H1 (cell line): ENCODE measurements around the gene ACAP2. TPM values are rescaled to one million over a fixed set of nuclear protein-coding genes. Genes with fewer than 3 reads are reported as not detected.

Experiments used
- CTCF ChIA-PET: fragments of 300-600 bp; sonication (Branson Sonifier 250); formaldehyde crosslinking; loops from one replicate; lab custom pipeline; 2021; ENCODE audit not compliant: partially characterized antibody; lab: Charles Lee
- POLR2A ChIA-PET: fragments of 300-600 bp; sonication (Branson Sonifier 250); formaldehyde crosslinking; loops from one replicate; lab custom pipeline; 2021; ENCODE audit warnings: inconsistent platforms; ENCODE audit not compliant: partially characterized antibody; lab: Charles Lee
- DNase-seq, 2 experiments: peaks; one replicate each; pipeline versions ENCODE4 v3.0.0 to v3.0.0-alpha.2; 2010 to 2022; ENCODE audit warnings: low spot score in 2 of 2, low read depth in 1 of 2, mixed read lengths in 1 of 2
- FAIRE-seq: peaks from 2 replicates; lab custom pipeline; 2011; peaks lifted over from hg19 to GRCh38; lab: Jason Lieb, UNC
- H2AFZ ChIP-seq: 2 replicates; pipeline ENCODE4 v1.8.1; 2012; ENCODE audit warnings: low read length, inconsistent platforms
- H2AK5ac ChIP-seq: 2 replicates; pipeline ENCODE4 v1.6.1; 2013; ENCODE audit warnings: low read depth, low read length
- H2BK120ac ChIP-seq: replicated peaks from 2 replicates; pipeline ENCODE3; 2013; ENCODE audit warnings: low read depth, low read length, inconsistent platforms
- H2BK12ac ChIP-seq: 2 replicates; pipeline ENCODE4 v1.6.1; 2013; ENCODE audit warnings: low read depth, low read length
- H2BK15ac ChIP-seq: 2 replicates; pipeline ENCODE4 v1.6.1; 2013; ENCODE audit warnings: low read length
- H2BK20ac ChIP-seq: 2 replicates; pipeline ENCODE4 v1.6.1; 2013; ENCODE audit warnings: low read length
- H2BK5ac ChIP-seq: 2 replicates; pipeline ENCODE4 v1.6.1; 2013; ENCODE audit warnings: low read depth, low read length
- H3K14ac ChIP-seq: 2 replicates; pipeline ENCODE4 v1.6.1; 2013; ENCODE audit warnings: inconsistent platforms; ENCODE audit not compliant: insufficient read length
- H3K18ac ChIP-seq: 2 replicates; pipeline ENCODE4 v1.6.1; 2013; ENCODE audit warnings: low read length; ENCODE audit errors: extremely low read depth
- H3K23ac ChIP-seq: 2 replicates; pipeline ENCODE4 v1.6.1; 2013; ENCODE audit warnings: inconsistent platforms; ENCODE audit not compliant: insufficient read length
- H3K23me2 ChIP-seq: 2 replicates; pipeline ENCODE4 v1.6.1; 2013; ENCODE audit warnings: low read depth, low read length
- H3K27ac ChIP-seq: 2 replicates; pipeline ENCODE4 v1.6.1; 2011; ENCODE audit warnings: low read depth, low read length, inconsistent platforms
- H3K27me3 ChIP-seq, 4 experiments: replicated peaks in 1 of 4; 1 replicate in 1 of 4; 2 replicates in 3 of 4; pipeline versions ENCODE4 v1.6.1 to v1.8.1; 2011 to 2013; ENCODE audit warnings: low read length in 3 of 4, mild to moderate bottlenecking in 3 of 4, inconsistent platforms in 2 of 4, mixed read lengths in 2 of 4, moderate library complexity in 1 of 4; ENCODE audit not compliant: control insufficient read depth in 3 of 4, insufficient read depth in 3 of 4; ENCODE audit errors: extremely low read depth in 1 of 4
- H3K36me3 ChIP-seq, 4 experiments: 2 replicates each; pipeline versions ENCODE4 v1.6.1 to v1.8.1; 2011 to 2013; ENCODE audit warnings: mild to moderate bottlenecking in 4 of 4, low read length in 3 of 4, moderate library complexity in 2 of 4, control low read depth in 1 of 4, inconsistent platforms in 1 of 4; ENCODE audit not compliant: insufficient read depth in 4 of 4, control insufficient read depth in 2 of 4
- H3K4ac ChIP-seq: replicated peaks from 2 replicates; pipeline ENCODE3; 2013; ENCODE audit warnings: low read length, low read depth, mixed read lengths, inconsistent platforms; ENCODE audit not compliant: insufficient read length
- H3K4me1 ChIP-seq, 4 experiments: replicated peaks in 1 of 4; 1 replicate in 1 of 4; 2 replicates in 3 of 4; pipeline versions ENCODE4 v1.6.1 to v1.8.1; 2011 to 2013; ENCODE audit warnings: low read length in 3 of 4, inconsistent platforms in 2 of 4, mixed read lengths in 1 of 4; ENCODE audit not compliant: insufficient read depth in 4 of 4, control insufficient read depth in 3 of 4
- H3K4me2 ChIP-seq, 2 experiments: 2 replicates each; pipeline versions ENCODE4 v1.6.1 to v1.8.1; 2011 to 2013; ENCODE audit warnings: low read depth in 2 of 2, low read length in 2 of 2, control low read depth in 1 of 2, inconsistent platforms in 1 of 2, mild to moderate bottlenecking in 1 of 2; ENCODE audit not compliant: insufficient read depth in 1 of 2
- H3K4me3 ChIP-seq, 4 experiments: fragments of 200-600, 300-600 bp in 1 of 4; sonication (generic), shearing (Covaris generic), sonication (Bioruptor Twin) in 1 of 4; 2 replicates each; pipeline versions ENCODE4 v1.5.1 to v1.8.1; 2011 to 2016; ENCODE audit warnings: low read length in 4 of 4, low read depth in 3 of 4, control low read depth in 2 of 4, inconsistent platforms in 2 of 4, mild to moderate bottlenecking in 2 of 4, mixed read lengths in 1 of 4, moderate library complexity in 1 of 4; ENCODE audit not compliant: insufficient read depth in 2 of 4; ENCODE audit errors: extremely low read depth in 1 of 4
- H3K56ac ChIP-seq: replicated peaks from 2 replicates; pipeline ENCODE3; 2013; ENCODE audit warnings: low read depth, mild to moderate bottlenecking, mixed read lengths, low read length, inconsistent platforms; ENCODE audit not compliant: insufficient read length
- H3K79me1 ChIP-seq: 2 replicates; pipeline ENCODE4 v1.6.1; 2013; ENCODE audit warnings: low read depth, low read length, control low read depth
- H3K79me2 ChIP-seq, 2 experiments: 2 replicates each; pipeline versions ENCODE4 v1.6.1 to v1.8.1; 2012 to 2013; ENCODE audit warnings: low read length in 2 of 2, mild to moderate bottlenecking in 2 of 2, inconsistent platforms in 1 of 2; ENCODE audit not compliant: insufficient read depth in 2 of 2, control insufficient read depth in 1 of 2
- H3K9ac ChIP-seq, 4 experiments: replicated peaks in 1 of 4; 1 replicate in 1 of 4; 2 replicates in 3 of 4; pipeline versions ENCODE4 v1.6.1 to v1.8.1; 2011 to 2013; ENCODE audit warnings: low read depth in 3 of 4, low read length in 3 of 4, control low read depth in 2 of 4, mild to moderate bottlenecking in 2 of 4, moderate library complexity in 2 of 4, inconsistent platforms in 1 of 4; ENCODE audit errors: extremely low read depth in 1 of 4
- H3K9me3 ChIP-seq, 2 experiments: 2 replicates each; pipeline versions ENCODE4 v1.6.1 to v1.8.1; 2012 to 2013; ENCODE audit warnings: mild to moderate bottlenecking in 2 of 2, moderate library complexity in 2 of 2, control low read depth in 1 of 2, inconsistent platforms in 1 of 2, low read depth in 1 of 2, low read length in 1 of 2, mixed read lengths in 1 of 2; ENCODE audit not compliant: insufficient read depth in 2 of 2
- H4K20me1 ChIP-seq, 2 experiments: replicated peaks in 1 of 2; 2 replicates each; pipeline versions ENCODE3 to v1.8.1; 2011 to 2013; ENCODE audit warnings: inconsistent platforms in 2 of 2, low read length in 2 of 2, mild to moderate bottlenecking in 1 of 2; ENCODE audit not compliant: insufficient read depth in 2 of 2, control insufficient read depth in 1 of 2
- H4K5ac ChIP-seq: 2 replicates; pipeline ENCODE4 v1.6.1; 2013; ENCODE audit warnings: low read length, low read depth, mixed read lengths, inconsistent platforms; ENCODE audit not compliant: insufficient read length
- H4K8ac ChIP-seq: 2 replicates; pipeline ENCODE4 v1.8.0; 2013; ENCODE audit warnings: mild to moderate bottlenecking, moderate library complexity, low read length, inconsistent platforms; ENCODE audit not compliant: insufficient read depth; ENCODE audit errors: extremely low read depth
- H4K91ac ChIP-seq: replicated peaks from 2 replicates; pipeline ENCODE3; 2013; ENCODE audit warnings: low read length, mixed read lengths, inconsistent platforms; ENCODE audit not compliant: insufficient read length
- BRCA1 ChIP-seq: IDR thresholded peaks from 2 replicates; pipeline ENCODE4 v1.6.1; 2012; ENCODE audit warnings: low read depth, low read length, improper control_type of control experiment
- CTCF ChIP-seq, 3 experiments: IDR thresholded peaks; 1 replicate in 2 of 3; 2 replicates in 1 of 3; pipeline versions ENCODE4 v1.5.1 to v1.6.1; 2011; ENCODE audit warnings: low read length in 3 of 3, mild to moderate bottlenecking in 3 of 3, inconsistent platforms in 2 of 3, low read depth in 1 of 3, moderate library complexity in 1 of 3; ENCODE audit not compliant: insufficient read depth in 1 of 3; ENCODE audit errors: control extremely low read depth in 1 of 3
- HDAC2 ChIP-seq, 2 experiments: fragments of 300-600 bp in 1 of 2; sonication (generic) in 1 of 2; IDR thresholded peaks; 2 replicates each; pipeline ENCODE4 v1.6.1; 2011 to 2012; ENCODE audit warnings: low read depth in 2 of 2, low read length in 2 of 2, mild to moderate bottlenecking in 2 of 2, moderate library complexity in 2 of 2, borderline replicate concordance in 1 of 2, inconsistent platforms in 1 of 2
- POLR2AphosphoS5 ChIP-seq: IDR thresholded peaks from 2 replicates; pipeline ENCODE4 v1.6.1; 2011; ENCODE audit warnings: low read depth, low read length
- RXRA ChIP-seq: IDR thresholded peaks from 2 replicates; pipeline ENCODE4 v1.6.1; 2011; ENCODE audit warnings: low read depth, mild to moderate bottlenecking, low read length, moderate library complexity; ENCODE audit not compliant: insufficient read depth
- SIX5 ChIP-seq: IDR thresholded peaks from 2 replicates; pipeline ENCODE4 v1.6.1; 2011; ENCODE audit warnings: mild to moderate bottlenecking, low read depth, low read length
- SRF ChIP-seq: IDR thresholded peaks from 2 replicates; pipeline ENCODE4 v1.6.1; 2011; ENCODE audit warnings: mild to moderate bottlenecking, low read depth, low read length, moderate library complexity
- TAF7 ChIP-seq: optimal IDR thresholded peaks from 2 replicates; pipeline ENCODE3; 2011; ENCODE audit warnings: low read depth, mild to moderate bottlenecking, inconsistent platforms, low read length, moderate library complexity, borderline replicate concordance
- YY1 ChIP-seq: IDR thresholded peaks from 2 replicates; pipeline ENCODE4 v1.6.1; 2011; ENCODE audit warnings: low read depth, mild to moderate bottlenecking, low read length
- WGBS, 2 experiments: shearing (Covaris generic) in 1 of 2; methylation state at CpG; one replicate each; pipeline versions ENCODE4 v1.1.6 to v1.1.7; 2013 to 2015; ENCODE audit warnings: low lambda C conversion rate in 2 of 2, mixed read lengths in 2 of 2, inconsistent platforms in 1 of 2, low coverage in 1 of 2, missing lambda C conversion rate in 1 of 2; ENCODE audit not compliant: insufficient replicate concordance in 2 of 2, insufficient coverage in 1 of 2, insufficient read length in 1 of 2; ENCODE audit errors: extremely low coverage in 1 of 2, missing lambda C conversion rate in 1 of 2; 5-methylcytosine and 5-hydroxymethylcytosine counted together
- polyA plus RNA-seq, 7 experiments: library from polyadenylated mRNA; depleted of rRNA in 3 of 7; stranded (reverse) in 5 of 7; unstranded in 2 of 7; fragments of >200 nt in 5 of 7; fragments of 200-250 nt in 2 of 7; gene quantifications; 1 replicate in 5 of 7; 2 replicates in 1 of 7; 4 replicates in 1 of 7; pipeline versions ENCODE4 v1.2.1 to v1.2.3, GENCODE V29; 2011 to 2013; ENCODE audit warnings: missing spikeins in 2 of 7, mixed read lengths in 2 of 7
- total RNA-seq: library from RNA; stranded (reverse); fragmentation: NEBNext Ultra II Directional; extraction: Animal tissue kit (Norgen Biotek cat#: 25700); gene quantifications from 2 replicates; pipeline ENCODE4 v1.2.1, GENCODE V29; 2021

The ACAP2 gene
- total and polyA plus RNA-seq, 2 of the 8 experiments (the other 6 are each of a cell fraction or from before 2014, with no cell fraction given), result 7.7 to 37.3 TPM

DNA sequence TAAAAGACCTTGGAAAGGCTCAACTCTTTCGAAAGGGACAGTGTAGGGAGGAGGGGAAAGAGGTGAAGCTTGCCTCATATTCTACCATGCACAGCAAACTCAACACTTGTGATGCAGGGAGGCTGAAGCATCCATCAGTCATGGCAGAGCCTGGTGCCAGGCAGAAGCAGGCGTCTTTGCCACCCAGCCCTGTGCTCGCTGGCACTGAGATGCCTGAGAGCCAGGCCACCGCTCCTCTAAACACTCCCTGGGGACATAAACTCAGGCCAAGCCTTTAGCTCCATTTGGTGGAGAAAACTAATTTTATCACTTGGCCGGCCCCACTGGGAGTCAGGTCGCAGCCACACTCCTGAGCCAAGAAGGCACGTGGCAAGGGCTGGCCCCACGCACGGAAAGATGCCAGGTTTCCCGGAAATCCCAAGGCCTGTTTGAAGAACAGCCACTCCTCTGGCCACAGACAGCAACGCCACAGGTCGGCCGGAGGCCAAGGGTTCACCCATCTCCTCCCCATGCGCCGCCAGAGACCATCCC is 202.6 kb downstream of the ACAP2 start:
- WGBS, 2 experiments, result 92% methylated on average over 14 of the region's 15 CpGs; no CpG with 5 or more reads in 1 of the 2 experiments
- Histone ChIP-seq H3K27ac (no peak overlapping the region), H3K4me2 (no peak overlapping the region), H3K79me1 (peaks cover 18% of the 10 kb centered on the region; the same call in 1 of the 2 replicates), H4K91ac (no peak overlapping the region), H2BK120ac (no peak overlapping the region), H2AFZ (no peak overlapping the region), H3K36me3 (no peaks in the 10 kb centered on the region; a peak in 1 of 8 replicates), H3K18ac (no peak overlapping the region), H3K4me1 (peaks cover 0 to 7% (median 4%) of the 10 kb centered on the region in 4 experiments; a peak in 4 of 7 replicates), H4K8ac (no peak overlapping the region), H2BK5ac (no peak overlapping the region), H3K4me3 (no peak overlapping the region), H4K5ac (no peak overlapping the region), H3K56ac (no peak overlapping the region), H2BK15ac (no peak overlapping the region), H4K20me1 (peaks cover 3 to 15% of the 10 kb centered on the region in 2 experiments), H3K9ac (no peak overlapping the region), H3K14ac (no peak overlapping the region), H3K27me3 (no peaks in the 10 kb centered on the region), H3K4ac (no peak overlapping the region), H3K79me2 (peaks cover 0 to 44% of the 10 kb centered on the region in 2 experiments; a peak in 2 of 4 replicates), H3K23ac (no peak overlapping the region), H3K9me3 (no peaks in the 10 kb centered on the region), H2BK20ac (no peak overlapping the region), H2BK12ac (no peak overlapping the region), H2AK5ac (no peak overlapping the region), H3K23me2 (0 out of 2 replicates have a peak, but pooled peaks cover 2% of the 10 kb centered on the region)
- ChIA-PET POLR2A (interaction anchor here (1.0 kb wide), 1 partner anchor 16 kb away, joined by 3 read pairs; no protein-coding TSS in a partner anchor), CTCF (interaction anchor here (0.7 to 4.0 kb wide), 10 partner anchors 10 to 553 kb away, joined by 3 to 14 read pairs (median 3); no protein-coding TSS in a partner anchor)
- no peak for FAIRE-seq
- peak in 1 of 2 experiments; percentile 34 for DNase-seq
- TF ChIP-seq SRF, result no peak
- TF ChIP-seq POLR2AphosphoS5, result no peak
- no peak for TF ChIP-seq YY1
- TF ChIP-seq CTCF (IDR thresholded peaks at IDR 0.05; ENCODE audit: control extremely low read depth in 1 of 3, insufficient read depth in 1 of 3, low read depth in 1 of 3, low read length in 3 of 3), result no peak
- no peak for TF ChIP-seq SIX5
- no peak for TF ChIP-seq RXRA
- TF ChIP-seq BRCA1, result no peak
- no peak for TF ChIP-seq HDAC2 (IDR thresholded peaks at IDR 0.05; ENCODE audit: borderline replicate concordance in 1 of 2, low read depth in 2 of 2, low read length in 2 of 2)
- no peak for TF ChIP-seq TAF7
